Fibroblast of lung (primary cell): ENCODE measurements around the gene MED7. TPM values are rescaled to one million over a fixed set of nuclear protein-coding genes. Genes with fewer than 3 reads are reported as not detected.

ENCODE experiments used
- DNase-seq, 2 donors: peaks; one replicate each; pipeline versions ENCODE4 v3.0.0 to v3.0.0-alpha.2; 2010; ENCODE audit warnings: low read depth in 2 of 2
- H2AFZ ChIP-seq: 2 replicates; pipeline ENCODE4 v1.5.1; 2012; ENCODE audit warnings: low read length, control low read depth, inconsistent platforms
- H3K27ac ChIP-seq: 2 replicates; pipeline ENCODE4 v1.5.1; 2011; ENCODE audit warnings: low read length, control low read depth; ENCODE audit not compliant: insufficient read depth
- H3K27me3 ChIP-seq: 2 replicates; pipeline ENCODE4 v1.5.1; 2011; ENCODE audit warnings: mild to moderate bottlenecking, low read length; ENCODE audit not compliant: control insufficient read depth, insufficient read depth
- H3K36me3 ChIP-seq: 2 replicates; pipeline ENCODE4 v1.5.1; 2011; ENCODE audit warnings: low read length; ENCODE audit not compliant: control insufficient read depth, insufficient read depth
- H3K4me1 ChIP-seq: 2 replicates; pipeline ENCODE4 v1.5.1; 2011; ENCODE audit warnings: low read length; ENCODE audit not compliant: control insufficient read depth, insufficient read depth; ENCODE audit errors: extremely low read depth
- H3K4me2 ChIP-seq: 2 replicates; pipeline ENCODE4 v1.5.1; 2011; ENCODE audit warnings: low read length, control low read depth; ENCODE audit not compliant: insufficient read depth; ENCODE audit errors: extremely low read depth
- H3K4me3 ChIP-seq, 4 experiments: fragments of 200-600 bp in 1 of 4; sonication (generic) in 1 of 4; replicated peaks in 1 of 4; 2 replicates each; pipeline ENCODE4 v1.5.1; 2011 to 2016; ENCODE audit warnings: low read length in 4 of 4, low read depth in 3 of 4, mild to moderate bottlenecking in 3 of 4, control low read depth in 2 of 4, inconsistent platforms in 1 of 4, mixed read lengths in 1 of 4; ENCODE audit not compliant: insufficient read depth in 1 of 4; ENCODE audit errors: control extremely low read depth in 1 of 4
- H3K79me2 ChIP-seq: 2 replicates; pipeline ENCODE4 v1.5.1; 2012; ENCODE audit warnings: mild to moderate bottlenecking, low read length, inconsistent platforms; ENCODE audit not compliant: control insufficient read depth, insufficient read depth
- H3K9ac ChIP-seq: 2 replicates; pipeline ENCODE4 v1.5.1; 2011; ENCODE audit warnings: mild to moderate bottlenecking, low read length, control low read depth; ENCODE audit not compliant: insufficient read depth
- H3K9me3 ChIP-seq: 2 replicates; pipeline ENCODE4 v1.5.1; 2012; ENCODE audit warnings: low read depth, low read length; ENCODE audit not compliant: control insufficient read depth, insufficient read depth
- H4K20me1 ChIP-seq: 2 replicates; pipeline ENCODE4 v1.5.1; 2011; ENCODE audit warnings: low read length; ENCODE audit not compliant: control insufficient read depth, insufficient read depth; ENCODE audit errors: extremely low read depth
- EZH2 ChIP-seq: IDR thresholded peaks from 2 replicates; pipeline ENCODE4 v1.5.1; 2012; ENCODE audit warnings: low read length, control low read depth, mild to moderate bottlenecking; ENCODE audit errors: missing control alignments
- polyA plus RNA-seq, 2 donors: library from polyadenylated mRNA; depleted of rRNA in 1 of 2; stranded (reverse) in 1 of 2; unstranded in 1 of 2; fragments of >200 nt; gene quantifications; 2 replicates each; pipeline ENCODE4 v1.2.1, GENCODE V29; 2011 to 2012; ENCODE audit warnings: missing spikeins in 1 of 2
- total RNA-seq: library from RNA; depleted of rRNA; stranded (reverse); fragments of >200 nt; gene quantifications from 2 replicates; pipeline ENCODE4 v1.2.1, GENCODE V29; 2014
- TF ChIP-seq, protein P1 (sequence below), 2 donors: IDR thresholded peaks in 1 of 2; conservative IDR thresholded peaks in 1 of 2; 1 replicate in 1 of 2; 2 replicates in 1 of 2; pipeline ENCODE4 v1.5.1; 2011 to 2012; ENCODE audit warnings: low read length in 2 of 2, control low read depth in 1 of 2, inconsistent platforms in 1 of 2, low read depth in 1 of 2, mild to moderate bottlenecking in 1 of 2

The MED7 gene
- total and polyA plus RNA-seq, 2 donors (not counting 1 experiment from before 2014, with no cell fraction given): 11.4 to 17.5 TPM

GRCh38 chr5:157160001-157160400 lies 17.3 kb upstream of the MED7 start:
- Histone ChIP-seq H3K4me2 (no peak overlapping the region), H3K79me2 (no peaks in the 10 kb centered on the region), H3K9me3 (no peaks in the 10 kb centered on the region), H3K4me1 (no peaks in the 10 kb centered on the region), H3K27me3 (no peaks in the 10 kb centered on the region), H3K9ac (no peak overlapping the region), H3K36me3 (no peaks in the 10 kb centered on the region), H3K4me3 (no peak overlapping the region), H4K20me1 (no peaks in the 10 kb centered on the region), H3K27ac (no peak overlapping the region), H2AFZ (no peak overlapping the region)
- TF ChIP-seq EZH2: no peak
- TF ChIP-seq, protein P1, sequence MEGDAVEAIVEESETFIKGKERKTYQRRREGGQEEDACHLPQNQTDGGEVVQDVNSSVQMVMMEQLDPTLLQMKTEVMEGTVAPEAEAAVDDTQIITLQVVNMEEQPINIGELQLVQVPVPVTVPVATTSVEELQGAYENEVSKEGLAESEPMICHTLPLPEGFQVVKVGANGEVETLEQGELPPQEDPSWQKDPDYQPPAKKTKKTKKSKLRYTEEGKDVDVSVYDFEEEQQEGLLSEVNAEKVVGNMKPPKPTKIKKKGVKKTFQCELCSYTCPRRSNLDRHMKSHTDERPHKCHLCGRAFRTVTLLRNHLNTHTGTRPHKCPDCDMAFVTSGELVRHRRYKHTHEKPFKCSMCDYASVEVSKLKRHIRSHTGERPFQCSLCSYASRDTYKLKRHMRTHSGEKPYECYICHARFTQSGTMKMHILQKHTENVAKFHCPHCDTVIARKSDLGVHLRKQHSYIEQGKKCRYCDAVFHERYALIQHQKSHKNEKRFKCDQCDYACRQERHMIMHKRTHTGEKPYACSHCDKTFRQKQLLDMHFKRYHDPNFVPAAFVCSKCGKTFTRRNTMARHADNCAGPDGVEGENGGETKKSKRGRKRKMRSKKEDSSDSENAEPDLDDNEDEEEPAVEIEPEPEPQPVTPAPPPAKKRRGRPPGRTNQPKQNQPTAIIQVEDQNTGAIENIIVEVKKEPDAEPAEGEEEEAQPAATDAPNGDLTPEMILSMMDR (conservative IDR thresholded peaks at IDR 0.05 in 1 of 2, IDR thresholded peaks at IDR 0.05 in 1 of 2; ENCODE audit: low read depth in 1 of 2, low read length in 2 of 2): no peak
- no peak for DNase-seq

GRCh38 chr5:157159209-157159751 lies 16.6 kb upstream of the MED7 start:
- DNase-seq: no peak
- Histone ChIP-seq H4K20me1 (no peaks in the 10 kb centered on the region), H3K9ac (no peak overlapping the region), H3K4me1 (no peaks in the 10 kb centered on the region), H3K4me3 (no peak overlapping the region), H3K27ac (no peak overlapping the region), H3K79me2 (no peaks in the 10 kb centered on the region), H3K36me3 (no peaks in the 10 kb centered on the region), H3K9me3 (no peaks in the 10 kb centered on the region), H3K27me3 (no peaks in the 10 kb centered on the region), H3K4me2 (no peak overlapping the region), H2AFZ (no peak overlapping the region)
- TF ChIP-seq, protein P1 (conservative IDR thresholded peaks at IDR 0.05 in 1 of 2, IDR thresholded peaks at IDR 0.05 in 1 of 2; ENCODE audit: low read depth in 1 of 2, low read length in 2 of 2): no peak
- TF ChIP-seq EZH2: no peak

- Histone ChIP-seq H2AFZ (no peak overlapping the region), H3K4me3 (no peak overlapping the region), H3K9me3 (no peaks in the 10 kb centered on the region), H3K27me3 (no peaks in the 10 kb centered on the region), H3K79me2 (no peaks in the 10 kb centered on the region), H3K4me2 (no peak overlapping the region), H3K4me1 (no peaks in the 10 kb centered on the region), H3K9ac (no peak overlapping the region), H4K20me1 (no peaks in the 10 kb centered on the region), H3K36me3 (no peaks in the 10 kb centered on the region), H3K27ac (no peak overlapping the region)
- TF ChIP-seq EZH2: no peak
- no peak for DNase-seq
Observed at GRCh38 chr5:157157293-157157891, 14.7 kb upstream of the MED7 start.
